Activated CD4-positive, alpha-beta T cell treated with anti-CD3 and anti-CD28 coated beads for 4 hours (primary cell): ENCODE data around the gene KCNQ1OT1.
"Not testable (repeated sequence)": the region's sequence is repeated elsewhere in the genome, so short reads cannot be mapped to it uniquely, and the experiment has no call there.

Experiments used
- DNase-seq, 2 donors: peaks; one replicate each; pipeline ENCODE4 v3.0.0-alpha.2; 2020

Gene KCNQ1OT1

DNA sequence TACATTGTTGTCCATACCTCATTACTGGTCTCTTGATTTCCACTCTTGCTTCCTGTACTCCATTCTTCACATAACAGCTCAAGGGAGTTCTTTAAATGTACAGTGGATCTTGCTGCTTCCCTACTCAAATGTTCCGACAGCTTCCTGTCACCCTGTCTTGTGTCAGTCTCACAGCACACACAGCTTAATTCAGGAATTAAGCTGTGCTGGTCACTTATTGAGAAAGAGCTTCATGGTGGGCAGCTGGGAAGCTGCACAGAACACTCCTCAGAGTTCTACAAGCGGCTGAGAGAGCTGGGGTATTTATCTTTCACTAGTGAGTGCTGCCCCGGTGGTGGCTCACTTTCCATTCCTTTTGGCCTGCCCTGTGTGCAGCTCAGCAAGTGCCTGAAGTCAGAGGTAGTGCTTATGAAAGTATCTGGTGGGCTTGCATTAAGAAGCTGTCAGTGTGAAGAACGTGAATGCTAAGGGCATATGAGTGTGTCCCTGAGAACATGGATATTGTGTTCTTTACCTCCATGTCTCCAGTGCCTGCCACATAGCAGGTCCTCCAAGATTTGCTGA, 48.7 kb downstream of the KCNQ1OT1 start:
- DNase-seq: no peak

DNA sequence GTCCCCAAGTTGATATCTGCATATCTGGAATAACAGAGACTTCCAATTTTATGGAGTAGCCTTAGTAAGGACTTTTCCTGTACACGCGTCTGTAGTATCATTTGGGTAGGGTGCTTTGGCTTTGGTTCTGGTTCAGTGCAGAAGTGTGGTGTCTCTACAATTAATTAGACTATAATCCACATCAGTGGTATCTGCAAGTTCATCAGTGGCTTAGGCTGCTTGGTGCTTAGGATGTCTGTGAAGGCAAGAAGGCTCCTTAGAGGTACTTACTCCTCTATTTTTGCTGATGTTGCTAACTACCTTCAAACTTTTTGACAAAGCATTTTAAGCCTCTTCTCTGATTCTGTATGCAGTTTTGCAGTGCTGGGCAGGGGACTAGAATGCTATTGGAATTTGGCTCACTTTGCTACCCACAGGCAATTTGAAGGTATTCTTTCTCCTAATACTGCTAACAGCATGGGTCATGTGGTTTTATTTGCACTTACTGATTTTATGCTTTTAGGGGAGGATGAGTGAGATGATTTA, 49.4 kb downstream of the KCNQ1OT1 start:
- DNase-seq: no peak

DNA sequence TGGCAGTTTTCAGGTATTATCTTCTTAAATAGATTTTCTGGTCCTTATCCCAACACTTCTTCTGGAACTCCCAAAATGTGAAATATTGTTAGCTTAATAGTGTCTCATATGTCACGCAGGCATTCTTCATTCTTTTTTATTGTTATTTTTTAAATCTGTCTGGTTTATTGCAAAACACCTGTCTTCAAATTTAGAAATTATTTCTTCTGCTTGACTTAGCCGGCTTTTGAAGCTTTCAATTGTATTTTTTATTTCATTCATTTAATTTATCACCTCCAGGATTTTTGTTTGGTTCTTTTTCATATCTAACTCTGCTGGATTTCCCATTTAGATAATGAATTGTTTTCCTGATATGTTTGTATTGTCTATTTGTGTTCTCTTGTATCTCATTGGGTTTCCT, 49.9 kb downstream of the KCNQ1OT1 start:
- DNase-seq: no peak

DNA sequence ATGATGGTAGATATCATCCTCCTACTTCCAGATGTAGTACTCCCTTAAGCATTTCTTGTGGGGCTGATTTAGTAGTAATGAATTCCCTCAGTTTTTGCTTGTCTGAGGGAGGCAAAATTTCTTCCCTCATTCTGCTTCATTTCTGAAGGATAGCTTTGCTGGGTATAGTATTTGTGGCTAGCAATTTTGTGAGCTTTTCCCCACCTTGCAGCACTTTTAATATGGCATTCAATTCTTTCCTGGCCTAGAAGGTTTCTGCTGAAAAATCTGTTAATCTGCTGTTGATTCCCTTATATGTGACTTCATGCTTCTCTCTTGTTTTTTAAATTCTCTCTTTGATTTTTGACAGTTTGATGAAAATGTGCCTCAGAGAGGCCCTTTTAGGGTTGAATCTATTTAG, 50.4 kb downstream of the KCNQ1OT1 start:
- DNase-seq: no peak

DNA sequence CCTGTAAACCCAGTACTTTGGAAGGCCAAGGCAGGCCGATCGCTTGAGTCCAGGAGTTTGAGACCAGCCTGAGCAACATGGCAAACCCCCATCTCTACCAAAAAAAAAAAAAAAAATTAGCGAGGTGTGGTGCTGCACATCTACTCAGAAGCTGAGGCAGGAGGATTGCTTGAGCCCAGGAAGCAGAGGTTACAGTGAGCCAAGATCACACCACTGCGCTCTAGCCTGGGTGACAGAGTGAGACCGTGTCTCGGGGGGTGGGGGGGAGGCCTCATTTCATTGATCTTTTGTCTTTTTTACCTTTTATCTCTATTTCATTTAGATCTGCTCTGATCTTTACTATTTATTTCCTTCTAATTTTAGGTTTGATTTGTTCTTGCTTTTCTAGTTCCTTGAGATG, 51.8 kb downstream of the KCNQ1OT1 start:
- no peak for DNase-seq

DNA sequence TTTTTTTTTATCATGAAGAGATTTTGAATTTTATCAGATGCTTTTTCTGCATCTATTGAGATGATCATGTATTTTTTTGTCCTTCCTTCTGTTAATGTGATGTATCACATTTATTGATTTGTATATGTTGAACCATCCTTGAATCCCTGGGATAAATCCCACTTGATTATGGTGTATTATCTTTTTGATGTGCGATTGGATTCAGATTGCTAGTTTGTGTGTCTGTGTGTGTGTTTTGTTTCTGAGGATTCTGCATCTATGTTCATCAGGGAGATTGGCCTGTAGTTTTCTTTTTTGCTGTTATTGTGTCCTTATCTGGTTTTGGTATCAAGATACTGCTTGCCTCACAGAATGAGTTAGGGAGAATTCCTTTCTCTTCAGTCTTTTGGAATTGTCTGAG, 52.6 kb downstream of the KCNQ1OT1 start:
- no peak for DNase-seq

DNA sequence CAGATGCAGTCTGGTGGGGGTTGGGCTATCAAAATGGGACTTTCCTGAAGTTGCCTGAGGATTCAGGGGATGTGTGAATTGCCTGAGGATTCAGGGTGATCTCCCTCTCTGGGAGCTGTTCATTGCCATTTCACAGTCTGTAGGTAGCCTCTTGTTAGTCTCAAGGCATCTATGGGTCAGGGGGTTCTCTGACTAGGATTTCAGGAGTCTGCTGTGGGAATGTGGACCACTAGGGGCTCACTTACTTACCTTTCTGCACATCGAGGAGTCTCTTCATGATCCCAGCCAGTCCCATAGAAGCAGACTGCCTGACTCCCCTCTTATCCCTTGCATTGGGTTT, 54.0 kb downstream of the KCNQ1OT1 start:
- DNase-seq: no peak

DNA sequence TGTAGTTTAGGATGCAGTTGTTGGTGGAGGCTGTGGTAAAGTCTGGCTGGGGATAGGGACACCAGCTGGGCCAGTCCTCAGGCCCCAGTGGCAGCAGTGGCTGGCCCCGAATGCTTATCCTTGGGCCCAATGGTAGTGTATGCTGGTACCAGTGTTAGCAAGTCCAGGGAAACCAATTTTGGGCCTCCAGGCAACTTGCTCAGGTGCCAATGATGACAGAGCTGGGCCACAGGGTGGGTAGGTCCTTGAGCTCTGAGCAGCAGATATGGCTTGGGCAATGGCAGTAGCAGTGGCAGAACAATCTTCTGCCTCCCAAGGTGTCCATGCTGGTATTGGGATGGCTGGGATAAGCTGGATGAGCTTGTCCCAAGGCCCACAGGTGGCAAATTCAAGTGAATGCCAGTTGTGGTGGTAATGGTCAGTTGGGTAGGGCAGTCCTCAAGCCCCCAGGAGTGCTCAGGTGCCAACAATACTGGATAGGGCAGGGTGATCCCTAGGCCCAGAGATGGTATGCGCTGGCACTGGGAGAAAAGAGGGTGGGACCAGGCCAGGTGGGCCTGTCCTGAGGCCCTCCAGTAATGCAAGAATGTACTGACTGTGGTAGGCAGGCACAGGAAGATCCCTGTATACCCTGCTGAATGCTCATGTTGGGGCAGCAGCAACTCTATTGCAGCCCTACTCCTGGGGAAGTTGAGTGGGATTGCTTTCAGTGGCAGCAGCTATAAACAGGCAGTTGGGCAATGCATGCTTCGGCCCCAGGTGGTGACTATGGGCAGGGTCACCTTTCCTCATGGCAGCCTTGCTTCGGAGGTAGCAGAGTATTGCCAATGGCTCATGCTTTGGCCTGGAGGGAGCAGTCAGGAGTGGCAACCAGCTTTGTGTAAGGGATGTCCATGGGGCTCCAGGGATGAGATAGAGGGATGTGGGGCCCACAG, 54.7 kb downstream of the KCNQ1OT1 start:
- DNase-seq: no peak

DNA sequence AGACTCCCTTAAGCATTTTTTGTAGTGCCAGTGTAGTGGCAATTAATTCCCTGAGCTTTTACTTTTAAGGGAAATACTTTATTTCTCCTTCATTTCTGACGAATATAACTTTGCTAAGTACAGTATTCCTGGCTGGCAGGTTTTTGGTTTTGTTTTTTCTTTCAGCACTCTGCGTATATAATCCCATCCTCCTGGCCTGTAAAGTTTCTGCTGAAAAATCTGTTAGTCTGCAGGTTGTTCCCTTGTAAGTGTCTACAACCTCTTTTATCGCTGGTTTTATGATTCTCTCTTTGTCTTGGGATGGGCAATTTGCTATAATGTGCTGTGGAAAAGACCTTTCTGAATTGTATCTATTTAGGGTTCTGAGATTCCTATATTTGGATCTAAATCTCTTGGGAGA, 56.0 kb downstream of the KCNQ1OT1 start:
- DNase-seq: no peak

DNA sequence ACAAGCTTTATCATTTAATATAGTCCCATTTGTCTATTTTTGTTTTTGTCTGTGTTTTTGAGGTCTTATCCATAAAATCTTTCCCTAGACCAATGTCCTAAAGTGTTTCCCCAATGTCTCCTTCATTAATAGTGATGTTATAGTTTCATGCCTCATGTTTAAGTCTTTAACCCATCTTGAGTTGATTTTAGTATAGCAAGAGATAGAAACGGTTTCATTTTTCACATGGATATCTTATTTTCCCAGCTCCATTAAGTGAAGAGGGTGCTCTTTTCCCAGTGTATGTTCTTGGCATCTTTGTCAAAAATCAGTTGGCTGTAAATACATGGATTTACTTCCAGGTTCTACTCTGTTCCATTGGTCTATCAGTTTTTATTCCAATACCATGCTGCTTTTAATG, 58.2 kb downstream of the KCNQ1OT1 start:
- DNase-seq: no peak

DNA sequence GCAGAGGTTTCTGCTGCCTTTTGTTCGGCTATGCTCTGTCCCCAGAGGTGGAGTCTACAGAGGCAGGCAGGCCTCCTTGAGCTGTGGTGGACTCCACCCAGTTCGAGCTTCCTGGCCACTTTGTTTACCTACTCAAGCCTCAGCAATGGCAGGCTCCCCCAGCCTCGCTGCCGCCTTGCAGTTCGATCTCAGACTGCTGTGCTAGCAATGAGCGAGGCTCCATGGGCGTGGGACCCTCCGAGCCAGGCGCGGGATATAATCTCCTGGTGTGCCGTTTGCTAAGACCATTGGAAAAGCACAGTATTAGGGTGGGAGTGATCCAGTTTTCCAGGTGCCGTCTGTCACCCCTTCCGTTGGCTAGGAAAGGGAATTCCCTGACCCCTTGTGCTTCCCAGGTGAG, 60.0 kb downstream of the KCNQ1OT1 start:
- not testable (repeated sequence) for DNase-seq

DNA sequence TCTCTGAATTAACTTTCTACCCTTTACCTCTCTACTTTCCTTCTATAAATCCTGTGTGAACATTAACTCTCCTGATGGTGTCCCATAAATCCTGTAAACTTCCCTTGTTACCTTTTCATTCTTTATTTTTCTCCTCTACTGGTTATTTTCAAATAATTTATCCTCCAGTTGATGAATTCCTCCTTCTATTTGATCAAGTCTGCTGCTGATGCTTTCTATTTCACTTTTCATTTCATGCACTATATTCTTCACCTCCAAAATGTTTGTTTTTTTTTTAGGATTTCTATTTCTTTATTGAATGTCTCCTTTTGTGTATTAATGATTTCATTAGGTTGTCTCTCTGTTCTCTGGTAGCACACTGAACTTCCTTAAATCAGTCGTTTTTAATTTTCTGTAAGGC, 68.6 kb downstream of the KCNQ1OT1 start:
- no peak for DNase-seq

DNA sequence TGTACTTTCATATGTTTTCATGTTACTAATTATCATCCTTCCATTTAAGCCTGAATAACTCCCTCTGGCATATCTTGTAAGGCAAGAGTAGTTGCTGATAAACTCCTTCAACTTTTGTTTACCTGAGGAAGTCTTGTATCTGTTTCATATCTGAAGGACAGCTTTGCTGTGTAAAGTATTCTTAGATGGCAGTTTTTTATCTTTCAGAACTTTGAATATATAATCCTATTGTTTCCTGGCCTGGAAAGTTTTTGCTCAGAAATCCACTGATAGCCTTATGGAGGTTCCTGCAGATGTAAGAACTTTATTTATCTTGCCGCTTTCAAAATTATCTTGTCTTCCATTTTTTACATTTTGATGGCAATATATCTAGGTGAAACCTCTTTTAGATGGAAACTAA, 69.1 kb downstream of the KCNQ1OT1 start:
- no peak for DNase-seq

DNA sequence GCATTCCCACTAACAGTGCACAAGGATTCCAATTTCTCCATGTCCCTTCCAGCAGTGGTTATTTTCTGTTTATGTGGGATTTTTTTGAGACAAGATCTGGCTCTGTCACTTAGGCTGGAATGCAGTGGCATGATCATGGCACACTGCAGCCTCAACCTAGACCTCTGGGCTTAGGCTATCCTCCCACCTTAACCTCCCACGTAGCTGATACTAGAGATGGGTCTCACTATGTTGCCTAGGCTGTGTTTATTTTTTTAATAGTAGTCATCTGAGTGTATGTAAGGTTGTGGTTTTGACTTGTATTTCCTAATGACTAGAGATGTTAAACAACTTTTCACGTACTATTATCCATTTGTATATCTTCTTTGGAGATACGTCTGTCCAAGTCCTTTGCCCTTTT, 74.6 kb downstream of the KCNQ1OT1 start:
- no peak for DNase-seq

DNA sequence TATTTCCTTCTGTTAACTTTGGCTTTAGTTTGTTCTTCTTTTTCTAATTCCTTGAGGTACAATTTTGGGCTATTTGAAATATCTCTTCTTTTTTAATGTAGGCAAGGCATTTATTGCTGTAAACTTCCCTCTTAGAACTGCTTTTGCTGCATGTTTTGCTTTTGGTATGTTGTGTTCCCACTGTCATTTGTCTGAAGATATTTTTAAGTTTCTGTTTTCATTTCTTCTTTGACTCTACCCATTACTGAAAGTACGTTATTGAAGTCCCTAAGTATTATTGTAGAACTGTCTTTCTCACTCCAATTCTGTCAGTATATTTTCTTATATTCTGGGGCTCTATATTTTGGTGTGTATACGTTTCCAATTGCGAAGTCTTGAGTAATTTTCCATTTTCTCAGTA, 77.9 kb downstream of the KCNQ1OT1 start:
- no peak for DNase-seq

DNA sequence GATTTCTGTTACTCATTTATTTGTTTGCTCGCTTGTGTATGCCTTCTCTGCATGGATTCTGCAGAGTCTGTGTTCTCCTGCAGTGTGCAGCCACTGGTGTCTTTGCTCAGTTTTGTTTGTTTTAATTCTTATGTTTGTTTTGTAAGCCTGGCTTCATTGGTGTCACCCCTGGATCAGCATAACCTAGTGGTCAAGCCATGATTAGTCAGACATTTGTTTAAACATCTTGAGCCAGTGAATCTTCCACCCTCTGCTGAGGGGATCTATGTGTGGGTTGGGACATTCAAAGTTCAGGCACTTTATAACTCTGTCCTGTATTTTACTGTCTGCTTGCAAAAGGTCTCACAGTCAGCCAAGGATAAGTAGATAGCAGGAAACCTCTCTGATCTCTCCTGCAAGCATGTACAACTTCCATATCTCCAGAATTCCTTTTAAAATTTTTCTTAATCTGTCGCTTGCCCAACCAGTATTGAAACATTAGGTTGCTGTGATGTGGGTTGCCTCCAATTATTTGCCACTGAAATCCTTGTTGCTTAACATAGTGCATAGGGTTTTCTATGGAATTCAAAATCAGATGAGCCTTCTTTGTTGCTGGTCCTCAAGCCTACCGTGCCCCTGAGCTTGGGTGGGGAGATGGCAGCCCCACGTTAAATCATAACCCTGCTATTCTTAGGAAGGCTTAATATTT, 86.8 kb downstream of the KCNQ1OT1 start:
- DNase-seq: no peak

DNA sequence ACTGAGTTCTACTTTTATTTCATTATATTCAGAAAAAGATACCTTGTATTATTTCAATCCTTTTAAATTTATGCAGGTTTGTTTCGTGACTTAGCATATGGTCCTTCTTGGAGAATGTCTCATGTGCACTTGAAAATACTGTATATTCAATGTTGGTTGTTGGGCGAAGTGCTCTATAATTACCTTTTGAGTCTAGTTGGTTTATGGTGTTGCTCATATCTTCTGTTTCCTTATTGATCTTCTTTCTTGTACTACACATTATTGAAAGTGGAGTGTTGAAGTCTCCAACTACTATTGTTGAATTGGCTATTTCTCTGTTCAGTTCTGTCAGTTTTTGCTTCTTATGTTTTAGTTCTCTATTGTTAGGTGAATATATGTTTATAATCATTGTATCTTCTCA, 90.4 kb downstream of the KCNQ1OT1 start:
- no peak for DNase-seq

DNA sequence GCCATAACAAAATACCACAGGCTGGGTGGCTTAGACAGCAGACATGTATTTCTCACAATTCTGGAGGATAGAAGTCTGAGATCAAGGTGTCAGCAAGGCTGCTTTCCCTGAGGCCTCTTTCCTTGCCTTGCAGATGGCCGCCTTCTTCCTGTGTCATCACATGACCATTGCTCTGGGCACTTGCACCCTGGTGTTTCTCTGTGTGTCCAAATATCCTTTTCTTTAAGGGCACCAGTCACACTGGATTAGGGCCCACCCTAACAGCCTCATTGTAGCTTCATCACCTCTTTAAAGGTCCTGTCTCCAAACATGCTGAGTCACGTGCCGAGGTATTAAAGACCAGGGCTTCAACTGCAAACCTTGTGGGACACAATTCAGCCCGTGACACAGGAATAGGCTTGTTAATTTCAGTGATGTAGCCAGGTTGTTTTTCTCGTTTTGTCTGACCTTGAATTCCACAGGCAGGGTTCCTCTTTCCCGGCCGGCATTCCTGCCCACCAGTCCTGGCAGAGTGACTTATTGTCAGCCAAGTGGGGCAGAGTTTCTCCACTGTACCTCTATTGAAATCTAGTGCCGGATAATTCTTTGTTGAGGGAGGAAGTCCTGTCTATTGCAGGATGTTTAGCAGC, 100.1 kb downstream of the KCNQ1OT1 start:
- DNase-seq: no peak

DNA sequence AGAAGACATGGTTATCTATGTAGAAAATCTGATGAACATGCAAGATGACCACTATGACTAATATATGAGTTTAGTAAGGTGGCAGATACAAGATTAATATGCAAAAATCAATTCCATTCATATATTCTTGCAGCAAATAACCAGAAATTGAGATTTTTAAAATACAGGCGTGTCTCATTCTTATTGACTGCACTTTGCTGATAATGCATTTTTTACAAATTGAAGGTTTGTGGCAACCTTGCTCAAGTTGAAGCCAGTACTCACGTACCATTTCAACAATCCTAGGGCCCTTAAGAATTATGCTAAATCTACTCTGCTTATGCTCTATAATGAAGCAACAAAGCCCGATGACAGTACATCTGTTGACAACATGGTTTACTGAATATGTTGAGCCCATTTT, 104.6 kb downstream of the KCNQ1OT1 start:
- DNase-seq: no peak

DNA sequence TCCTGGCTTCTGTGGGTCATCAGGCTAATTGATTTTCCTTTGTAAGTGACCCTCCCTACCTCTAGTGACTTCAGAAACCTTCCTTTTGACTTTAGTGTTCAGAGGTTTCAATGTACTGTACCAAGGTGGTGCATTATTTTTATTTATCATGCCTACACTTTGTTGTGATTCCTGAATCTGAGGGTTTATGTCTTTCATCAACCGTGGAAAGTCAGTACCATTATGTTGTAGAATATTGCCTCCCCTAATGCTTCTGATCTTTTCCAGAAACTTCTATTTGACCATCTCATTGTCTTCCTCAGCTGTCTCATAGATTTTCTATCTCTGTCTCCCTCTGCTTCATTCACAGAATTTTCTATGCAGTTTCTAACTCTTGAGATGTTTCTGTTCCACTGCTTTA, 105.5 kb downstream of the KCNQ1OT1 start:
- no peak for DNase-seq

DNA sequence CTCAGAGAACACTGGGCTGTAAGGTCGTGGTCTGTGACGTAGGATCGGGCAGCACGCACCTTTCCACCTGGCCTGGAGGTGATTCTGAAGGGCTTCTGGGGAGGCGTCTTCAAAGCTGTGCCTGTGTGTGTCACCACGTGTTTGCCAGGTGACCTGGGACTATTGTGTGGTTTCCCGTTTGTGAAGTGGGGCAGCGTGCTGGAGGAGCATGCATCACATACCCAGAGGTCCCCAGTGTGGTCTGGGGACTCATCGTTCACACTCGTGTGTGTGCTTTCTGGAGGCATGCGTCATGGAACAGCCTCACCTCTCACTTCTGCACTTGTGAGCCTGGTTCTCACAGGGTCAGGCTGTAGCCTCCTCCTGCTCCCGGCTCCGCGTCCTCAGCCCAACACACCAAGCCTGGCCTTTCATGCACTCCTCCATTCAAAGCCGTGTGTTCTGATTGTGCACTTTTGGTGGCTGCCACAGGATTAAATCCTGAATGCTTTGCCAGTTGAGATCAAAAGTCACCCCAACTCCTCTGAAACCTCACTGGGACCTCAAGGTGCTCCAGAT, 106.3 kb downstream of the KCNQ1OT1 start:
- DNase-seq: no peak

DNA sequence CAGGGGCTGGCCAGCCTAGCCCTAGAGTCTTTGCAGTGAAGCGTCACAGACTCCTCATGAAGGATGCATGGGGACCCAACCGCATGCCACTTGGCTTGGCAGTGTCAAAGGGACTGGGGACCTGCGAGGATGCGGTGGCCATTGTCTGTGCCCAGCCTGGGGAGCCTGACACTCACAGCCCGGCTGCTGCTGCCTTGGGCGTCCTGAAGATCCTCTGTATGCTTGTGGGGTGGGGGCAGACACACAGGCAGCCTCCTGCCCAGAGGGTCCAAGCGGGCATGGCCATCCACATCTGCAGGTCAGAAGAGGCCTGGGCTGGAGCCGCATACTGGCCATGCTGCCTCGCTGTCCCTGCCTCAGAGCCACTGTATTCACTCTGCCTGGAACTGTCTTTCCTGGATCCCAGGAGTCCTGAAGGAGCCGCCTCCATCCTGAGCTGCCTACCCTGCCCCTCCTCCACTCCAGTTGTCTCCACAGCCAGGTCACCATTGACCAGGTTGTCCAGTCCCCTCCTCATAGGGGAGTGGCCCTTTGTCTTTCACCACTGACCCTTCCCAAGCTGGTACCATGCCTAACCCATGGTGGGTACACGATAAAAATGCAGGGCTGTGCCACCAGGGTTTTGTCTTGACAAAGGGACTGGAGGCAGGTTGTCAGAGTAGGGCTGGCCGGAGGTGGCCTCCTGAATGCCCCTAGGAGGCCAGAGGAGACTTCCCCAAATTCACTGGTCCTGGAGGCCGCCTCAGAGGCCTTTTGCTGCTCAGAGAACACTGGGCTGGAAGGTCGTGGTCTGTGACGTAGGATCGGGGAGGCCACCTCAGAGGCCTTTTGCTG, 107.0 kb downstream of the KCNQ1OT1 start:
- DNase-seq: no peak
